Activated T-helper 2 cell treated with anti-CD3 and anti-CD28 coated beads, Interferon-gamma antibody, Interleukin-2, Interleukin-4, amounts not matched to agents 10 μg/mL and 5 μg/mL and 100 μg/mL, durations not matched to agents 14 hours and 24 hours and 36 hours (primary cell): ENCODE data around the gene COL1A2. TPM values are rescaled to one million over a fixed set of nuclear protein-coding genes. Genes with fewer than 3 reads are reported as not detected.

ENCODE experiments used
- DNase-seq: peaks from one replicate; pipeline ENCODE4 v3.0.0; 2021; ENCODE audit warnings: low spot score
- H3K27ac Mint-ChIP-seq: one replicate; pipeline ENCODE4 v1.8.0; 2021; ENCODE audit warnings: mixed read lengths
- H3K27me3 Mint-ChIP-seq: one replicate; pipeline ENCODE4 v1.8.0; 2021; ENCODE audit warnings: low read depth, mixed read lengths
- H3K36me3 Mint-ChIP-seq: one replicate; pipeline ENCODE4 v1.8.0; 2021; ENCODE audit warnings: low read depth, mixed read lengths
- H3K4me1 Mint-ChIP-seq: one replicate; pipeline ENCODE4 v1.8.0; 2021; ENCODE audit warnings: low read depth, mixed read lengths
- H3K4me3 Mint-ChIP-seq: one replicate; pipeline ENCODE4 v1.8.0; 2021; ENCODE audit warnings: low read depth, mild to moderate bottlenecking, moderate library complexity, mixed read lengths
- H3K9me3 Mint-ChIP-seq: one replicate; pipeline ENCODE4 v1.8.0; 2021; ENCODE audit warnings: mixed read lengths
- intact Hi-C: fragments of 100-400 bp; cut with micrococcal nuclease; formaldehyde crosslinking; loops from one replicate; pipeline ENCODE4 v1.15.1; 2023
- total RNA-seq: library from RNA; stranded (reverse); gene quantifications from 2 replicates; pipeline ENCODE4 v1.2.3, GENCODE V29; 2022

Gene COL1A2
- total RNA-seq, 1 donor from 2014 or later = 1.4 TPM

DNA sequence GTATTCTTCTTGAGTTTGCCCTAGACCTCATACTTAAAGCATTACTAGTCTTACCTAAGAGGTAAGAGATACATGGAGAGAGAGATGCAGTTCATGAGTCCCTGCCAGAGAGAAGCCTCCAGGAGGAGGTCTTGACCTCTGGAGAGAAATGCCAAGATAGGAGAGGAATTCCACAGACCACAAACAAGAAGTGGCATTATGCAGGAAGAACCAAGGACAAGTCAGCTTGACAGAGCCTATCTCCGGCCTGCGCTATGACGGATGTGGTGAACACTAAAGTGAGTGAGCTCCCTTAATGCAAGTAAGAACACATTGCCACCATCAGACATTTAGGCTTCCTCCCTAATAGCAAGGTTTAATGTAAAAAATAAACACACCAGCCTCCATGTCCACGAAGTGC is 27.9 kb upstream of the COL1A2 start:
- DNase-seq = no peak
- H3K27ac Mint-ChIP-seq = no peak overlapping the region
- no peaks in the 10 kb centered on the region for H3K4me1 Mint-ChIP-seq
- intact Hi-C loops = no loop called here
- no peaks in the 10 kb centered on the region for H3K9me3 Mint-ChIP-seq
- H3K27me3 Mint-ChIP-seq = peaks cover 11% of the 10 kb centered on the region
- H3K36me3 Mint-ChIP-seq = no peaks in the 10 kb centered on the region
- no peak overlapping the region for H3K4me3 Mint-ChIP-seq

DNA sequence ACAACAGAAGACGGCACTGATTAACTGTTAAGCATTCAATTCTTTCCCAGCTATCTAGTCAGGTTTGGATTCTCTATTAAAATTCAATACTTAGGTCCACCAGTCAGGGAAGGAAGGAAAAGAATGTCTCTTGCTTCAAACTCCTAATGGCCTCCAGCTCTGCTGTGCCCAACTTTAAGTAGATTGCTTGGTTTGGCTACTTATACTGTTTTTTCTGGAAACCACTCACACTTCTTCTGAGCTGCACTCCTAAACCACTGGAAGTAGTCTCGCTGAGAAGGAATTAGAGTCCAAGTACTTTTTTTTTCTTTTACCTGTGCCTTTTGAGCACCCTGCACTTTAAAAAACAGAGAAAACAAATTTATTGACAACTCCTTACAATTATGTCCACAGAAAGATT is 26.7 kb upstream of the COL1A2 start:
- no peak for DNase-seq
- intact Hi-C loops = no loop called here
- H3K27ac Mint-ChIP-seq = no peak overlapping the region
- H3K9me3 Mint-ChIP-seq = no peaks in the 10 kb centered on the region
- H3K27me3 Mint-ChIP-seq = peaks cover 9% of the 10 kb centered on the region
- H3K4me3 Mint-ChIP-seq = no peak overlapping the region
- H3K4me1 Mint-ChIP-seq = no peaks in the 10 kb centered on the region
- no peaks in the 10 kb centered on the region for H3K36me3 Mint-ChIP-seq

DNA sequence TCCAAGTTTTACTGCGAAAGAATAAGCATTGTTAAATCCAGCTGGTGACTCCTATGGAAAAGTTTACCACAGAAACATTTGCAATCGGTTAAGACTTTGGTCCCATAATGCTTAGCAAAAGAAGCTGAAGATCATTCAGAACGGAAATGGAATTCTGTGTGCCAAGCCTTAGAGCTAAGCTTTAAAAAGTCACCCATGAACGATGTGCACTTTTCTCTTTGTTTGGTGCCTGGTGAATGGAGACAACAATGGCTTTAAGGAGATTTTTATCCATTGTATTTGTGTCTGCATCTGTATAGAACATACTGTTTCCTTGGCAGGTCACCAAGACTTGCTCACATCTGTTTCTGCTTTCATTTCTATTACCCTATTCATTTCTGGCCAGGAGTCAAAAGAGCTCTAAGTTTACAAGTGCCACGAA is 26.3 kb upstream of the COL1A2 start:
- H3K27ac Mint-ChIP-seq = no peak overlapping the region
- no peak for DNase-seq
- no peaks in the 10 kb centered on the region for H3K4me1 Mint-ChIP-seq
- H3K36me3 Mint-ChIP-seq = no peaks in the 10 kb centered on the region
- H3K4me3 Mint-ChIP-seq = no peak overlapping the region
- peaks cover 9% of the 10 kb centered on the region for H3K27me3 Mint-ChIP-seq
- no peaks in the 10 kb centered on the region for H3K9me3 Mint-ChIP-seq
- intact Hi-C loops = no loop called here

DNA sequence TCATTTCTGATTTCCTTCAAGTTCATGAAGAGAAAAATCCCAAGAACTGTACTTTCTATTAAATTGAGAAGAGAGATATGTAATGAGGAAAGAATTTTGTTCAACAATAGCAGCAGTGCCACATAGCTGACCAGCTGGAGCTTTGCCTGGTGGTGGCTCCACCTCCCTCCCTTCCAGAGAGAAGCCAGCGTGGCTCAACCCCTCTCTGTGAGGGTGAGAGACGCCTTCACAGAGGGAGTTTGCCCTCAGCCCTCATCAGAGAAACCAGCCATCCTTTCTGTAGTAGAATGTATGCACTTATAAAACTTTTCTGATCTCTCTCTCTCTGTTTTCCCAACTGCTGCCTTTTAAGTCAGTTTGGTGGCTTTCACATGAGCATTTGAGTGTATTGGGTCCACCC is 20.5 kb upstream of the COL1A2 start:
- no peak for DNase-seq
- intact Hi-C loops = no loop called here
- Mint-ChIP-seq H3K36me3 (no peaks in the 10 kb centered on the region), H3K9me3 (no peaks in the 10 kb centered on the region), H3K27me3 (peaks cover 11% of the 10 kb centered on the region), H3K4me3 (no peak overlapping the region), H3K4me1 (peaks cover 1% of the 10 kb centered on the region), H3K27ac (no peak overlapping the region)

DNA sequence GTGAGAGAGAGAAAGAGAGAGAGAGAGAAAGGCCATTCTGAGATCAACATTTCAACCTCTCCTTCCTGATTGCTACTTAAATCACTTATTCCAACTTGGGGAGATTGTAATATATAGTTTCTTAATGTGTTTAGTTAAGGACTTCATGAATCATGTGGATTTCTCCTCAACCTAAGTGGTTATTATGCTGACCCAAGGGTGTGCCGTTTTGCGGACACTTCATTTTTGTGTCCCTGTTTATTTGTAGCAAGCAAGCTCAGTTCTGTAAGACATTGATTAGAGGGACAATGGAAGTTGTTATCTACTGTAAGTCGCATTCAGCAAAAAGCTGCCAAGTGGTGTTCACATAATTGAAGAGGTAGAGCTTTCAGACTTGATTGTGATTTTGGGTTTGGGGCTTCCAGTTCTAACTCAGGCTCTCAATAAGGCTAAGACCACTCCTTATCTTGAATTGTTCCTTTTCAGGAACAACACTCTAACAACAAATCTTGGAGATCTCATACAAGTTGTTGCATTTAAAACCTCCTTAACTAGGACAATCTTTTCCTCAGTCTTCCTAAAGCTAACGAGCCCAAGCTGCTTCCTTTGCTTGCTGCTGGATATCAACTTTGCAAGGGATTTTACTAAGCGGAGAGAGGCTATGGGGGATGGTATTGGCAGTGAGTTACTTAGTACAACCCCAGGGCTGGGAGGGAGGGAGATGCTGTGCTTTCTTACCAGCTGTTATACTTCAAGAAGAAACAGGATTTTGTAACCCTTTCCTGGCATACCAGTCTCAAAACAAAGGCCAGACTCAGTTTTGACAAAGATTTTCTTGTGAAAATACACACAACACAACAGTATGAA is 19.8 kb upstream of the COL1A2 start:
- Mint-ChIP-seq H3K36me3 (no peaks in the 10 kb centered on the region), H3K27me3 (peaks cover 13% of the 10 kb centered on the region), H3K4me3 (no peak overlapping the region), H3K4me1 (peaks cover 1% of the 10 kb centered on the region), H3K9me3 (no peaks in the 10 kb centered on the region), H3K27ac (no peak overlapping the region)
- DNase-seq = no peak
- intact Hi-C loops = no loop called here

DNA sequence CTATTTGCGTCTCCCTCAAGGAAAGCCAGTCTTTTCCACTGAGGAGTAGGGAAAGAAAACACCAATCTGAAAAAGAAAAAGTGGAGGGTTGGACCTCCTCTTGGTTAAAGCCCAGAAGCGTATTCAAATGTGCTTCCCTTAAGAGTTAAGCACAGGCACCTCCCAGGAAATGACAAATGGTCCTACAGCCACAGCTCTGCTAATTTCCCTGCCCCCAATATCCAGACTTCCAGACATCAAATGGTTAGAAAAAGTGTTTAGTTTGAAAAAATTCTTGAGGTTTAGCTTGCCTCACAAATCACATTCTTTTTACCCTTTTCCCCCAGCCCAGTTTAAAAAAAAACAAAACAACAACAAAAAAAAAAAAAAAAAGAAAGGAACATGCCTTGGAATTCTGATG is 19.0 kb upstream of the COL1A2 start:
- Mint-ChIP-seq H3K4me3 (no peak overlapping the region), H3K9me3 (no peaks in the 10 kb centered on the region), H3K27ac (no peak overlapping the region), H3K4me1 (peaks cover 1% of the 10 kb centered on the region), H3K36me3 (no peaks in the 10 kb centered on the region), H3K27me3 (peaks cover 13% of the 10 kb centered on the region)
- no peak for DNase-seq
- intact Hi-C loops = no loop called here

DNA sequence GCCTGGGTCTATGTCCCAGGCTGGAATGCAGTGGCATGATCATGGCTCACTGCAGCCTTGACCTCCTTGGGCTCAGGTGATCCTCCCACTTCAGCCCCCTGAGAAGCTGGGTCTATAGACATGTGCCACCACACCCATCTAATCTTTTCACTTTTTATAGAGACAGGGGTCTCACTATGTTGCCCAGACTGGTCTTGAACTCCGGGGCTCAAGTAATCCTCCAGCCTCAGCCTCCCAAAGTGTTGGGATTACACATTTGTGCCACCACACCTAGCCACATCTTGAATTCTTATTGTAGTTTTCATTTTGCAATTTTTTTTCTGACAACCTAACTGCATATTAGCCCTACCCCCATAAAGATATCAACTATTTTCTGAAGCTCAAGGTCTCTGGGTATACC is 18.4 kb upstream of the COL1A2 start:
- DNase-seq = no peak
- Mint-ChIP-seq H3K36me3 (no peaks in the 10 kb centered on the region), H3K27ac (no peak overlapping the region), H3K4me3 (no peak overlapping the region), H3K9me3 (no peaks in the 10 kb centered on the region), H3K27me3 (peaks cover 13% of the 10 kb centered on the region), H3K4me1 (peaks cover 1% of the 10 kb centered on the region)
- intact Hi-C loops = no loop called here

DNA sequence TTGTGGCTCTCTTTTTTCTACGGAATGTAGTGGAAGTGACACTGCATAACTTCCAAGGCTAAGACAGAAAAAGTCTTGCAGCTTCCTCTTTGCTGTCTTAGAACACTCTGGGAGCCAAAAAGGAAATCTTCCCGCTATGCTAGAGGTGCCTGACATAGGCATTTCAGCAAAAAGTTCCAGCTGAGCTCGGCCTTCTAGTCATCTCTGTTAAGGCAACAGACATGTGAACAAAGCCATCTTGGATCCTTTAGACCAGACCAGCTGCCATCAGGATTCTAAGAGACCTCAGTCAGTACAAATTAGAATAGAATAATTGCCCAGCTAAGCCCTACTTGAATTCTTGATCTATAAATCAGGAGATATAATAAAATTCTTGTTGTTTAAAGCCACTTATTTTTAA is 16.3 kb upstream of the COL1A2 start:
- Mint-ChIP-seq H3K27ac (no peak overlapping the region), H3K4me1 (peaks cover 1% of the 10 kb centered on the region), H3K9me3 (no peaks in the 10 kb centered on the region), H3K36me3 (no peaks in the 10 kb centered on the region), H3K4me3 (no peak overlapping the region), H3K27me3 (peaks cover 13% of the 10 kb centered on the region)
- DNase-seq = no peak
- intact Hi-C loops = no loop called here

DNA sequence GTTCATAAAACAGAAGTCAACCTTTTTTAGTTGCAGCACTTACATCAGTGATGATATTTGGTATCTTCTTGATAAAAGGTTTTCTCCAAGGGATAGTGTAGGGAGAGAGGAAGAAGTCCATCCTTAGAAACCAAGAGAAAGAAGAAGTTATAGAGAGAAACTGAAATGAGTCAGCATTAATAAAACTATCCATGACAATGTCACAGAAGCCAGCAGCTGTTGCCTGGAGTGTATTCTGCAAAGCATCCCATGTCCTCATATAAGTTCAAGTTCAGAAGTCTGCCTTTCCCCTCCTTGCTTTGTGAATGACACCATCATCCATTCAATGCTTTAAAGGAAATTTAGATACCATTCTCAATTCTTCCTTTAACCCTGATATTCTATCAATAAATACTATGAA is 14.4 kb upstream of the COL1A2 start:
- Mint-ChIP-seq H3K36me3 (no peaks in the 10 kb centered on the region), H3K9me3 (no peaks in the 10 kb centered on the region), H3K27me3 (peaks cover 8% of the 10 kb centered on the region), H3K27ac (no peak overlapping the region), H3K4me3 (no peak overlapping the region), H3K4me1 (peaks cover 1% of the 10 kb centered on the region)
- intact Hi-C loops = no loop called here
- no peak for DNase-seq

DNA sequence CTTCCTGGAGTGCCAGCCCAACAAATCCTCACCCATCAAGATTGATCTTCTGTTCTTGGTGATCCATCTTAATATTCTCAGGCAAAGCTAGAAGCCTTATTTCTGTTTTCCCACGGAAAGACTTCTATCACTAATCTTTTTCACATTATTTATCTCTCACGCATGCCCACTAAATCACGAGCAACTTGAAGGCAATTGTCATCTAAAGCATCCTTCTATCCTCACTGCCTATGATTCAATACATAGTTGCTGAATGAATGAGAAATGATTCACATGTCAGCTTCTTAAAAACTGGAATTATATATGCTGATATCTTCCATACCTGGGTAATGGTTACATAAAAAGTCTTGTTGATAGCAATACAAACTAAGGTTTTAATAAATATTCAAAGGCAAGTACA is 12.6 kb upstream of the COL1A2 start:
- H3K36me3 Mint-ChIP-seq = no peaks in the 10 kb centered on the region
- no peak overlapping the region for H3K27ac Mint-ChIP-seq
- H3K27me3 Mint-ChIP-seq = peaks cover 8% of the 10 kb centered on the region
- DNase-seq = no peak
- no peak overlapping the region for H3K4me3 Mint-ChIP-seq
- no peaks in the 10 kb centered on the region for H3K9me3 Mint-ChIP-seq
- intact Hi-C loops = no loop called here
- H3K4me1 Mint-ChIP-seq = no peaks in the 10 kb centered on the region

DNA sequence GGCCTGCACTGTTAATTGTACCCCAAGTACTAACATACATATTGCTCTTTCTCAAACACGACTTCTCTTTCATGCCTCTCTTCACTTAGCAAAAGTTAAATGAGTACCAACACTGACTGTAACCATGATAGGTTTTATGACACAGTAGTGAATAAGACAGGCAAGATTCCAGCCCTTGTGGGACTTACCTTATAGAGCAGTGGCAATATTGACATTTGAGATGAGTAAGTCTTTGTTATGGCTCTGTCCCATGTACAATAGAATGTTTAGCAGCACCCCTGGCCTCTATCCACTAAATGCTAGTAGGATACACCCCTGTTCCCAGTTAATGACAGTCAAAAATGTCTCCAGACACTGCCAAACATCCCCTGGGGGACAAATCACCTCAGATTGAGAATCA is 11.9 kb upstream of the COL1A2 start:
- Mint-ChIP-seq H3K36me3 (no peaks in the 10 kb centered on the region), H3K9me3 (no peaks in the 10 kb centered on the region), H3K27me3 (peaks cover 4% of the 10 kb centered on the region), H3K27ac (no peak overlapping the region), H3K4me3 (no peak overlapping the region), H3K4me1 (no peaks in the 10 kb centered on the region)
- DNase-seq = no peak
- intact Hi-C loops = no loop called here

DNA sequence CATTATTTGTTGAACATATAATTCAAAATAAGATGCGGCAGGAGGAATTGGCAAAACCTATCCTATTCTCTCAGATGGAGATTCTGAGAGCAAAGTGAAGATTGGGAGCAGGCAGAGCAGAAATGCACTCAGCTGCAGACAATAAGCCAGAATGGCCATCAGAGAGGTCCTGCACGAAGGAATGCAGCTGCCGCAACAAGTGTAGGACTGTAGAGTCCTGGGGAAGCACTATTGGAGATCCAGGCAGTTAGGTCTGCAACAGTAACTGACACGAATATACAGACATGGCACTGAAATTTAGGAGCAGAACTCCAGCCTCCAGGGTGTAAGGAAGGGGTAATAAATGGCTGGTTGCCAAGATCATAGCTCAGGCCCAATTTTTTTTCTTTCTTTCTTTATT is 10.4 kb upstream of the COL1A2 start:
- DNase-seq = no peak
- Mint-ChIP-seq H3K9me3 (no peaks in the 10 kb centered on the region), H3K27me3 (peaks cover 5% of the 10 kb centered on the region), H3K36me3 (no peaks in the 10 kb centered on the region), H3K4me1 (no peaks in the 10 kb centered on the region), H3K27ac (no peak overlapping the region), H3K4me3 (no peak overlapping the region)
- intact Hi-C loops = no loop called here

DNA sequence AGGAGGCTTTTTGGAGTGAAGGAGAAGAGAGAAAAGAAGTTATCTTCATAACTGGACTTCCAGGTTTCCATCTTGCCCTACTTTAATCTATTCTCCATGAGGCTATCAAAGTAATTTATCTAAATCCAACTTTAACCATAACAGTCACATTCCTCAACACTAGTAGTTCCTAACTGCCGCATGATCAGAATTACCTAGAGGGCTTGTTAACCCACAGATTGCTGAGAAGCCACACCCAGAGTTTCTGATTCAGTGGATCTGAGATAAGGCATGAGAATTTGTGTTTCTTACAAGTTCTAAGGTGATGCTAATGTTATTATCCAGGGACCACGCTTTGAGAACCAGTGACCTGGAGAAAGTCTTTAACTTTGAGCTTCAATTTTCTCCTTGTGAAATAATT is 8.3 kb upstream of the COL1A2 start:
- H3K36me3 Mint-ChIP-seq = no peaks in the 10 kb centered on the region
- H3K27me3 Mint-ChIP-seq = peaks cover 2% of the 10 kb centered on the region
- no peak overlapping the region for H3K27ac Mint-ChIP-seq
- DNase-seq = no peak
- intact Hi-C loops = no loop called here
- H3K4me1 Mint-ChIP-seq = no peaks in the 10 kb centered on the region
- no peak overlapping the region for H3K4me3 Mint-ChIP-seq
- no peaks in the 10 kb centered on the region for H3K9me3 Mint-ChIP-seq

DNA sequence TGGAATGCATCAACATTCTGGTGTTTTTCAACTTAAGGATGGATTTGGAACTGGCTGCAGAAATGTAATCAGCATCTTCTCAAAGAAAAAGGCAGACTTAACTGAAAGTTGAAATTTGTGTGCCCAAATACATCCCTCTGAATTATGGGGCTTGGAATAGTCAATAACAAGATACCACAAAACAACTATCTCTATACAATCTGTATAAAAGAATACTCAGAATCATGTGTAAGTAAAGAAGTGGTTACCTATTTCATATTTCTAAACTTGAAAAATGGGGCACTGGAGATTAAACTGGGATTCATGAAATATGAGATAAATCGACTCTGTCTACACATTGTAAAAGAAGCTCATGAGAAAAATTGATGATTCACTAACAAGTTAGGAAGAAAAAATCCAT is 6.2 kb upstream of the COL1A2 start:
- H3K36me3 Mint-ChIP-seq = no peaks in the 10 kb centered on the region
- H3K27ac Mint-ChIP-seq = no peak overlapping the region
- H3K27me3 Mint-ChIP-seq = peaks cover 2% of the 10 kb centered on the region
- DNase-seq = no peak
- no peak overlapping the region for H3K4me3 Mint-ChIP-seq
- intact Hi-C loops = no loop called here
- peaks cover 14% of the 10 kb centered on the region for H3K4me1 Mint-ChIP-seq
- no peaks in the 10 kb centered on the region for H3K9me3 Mint-ChIP-seq
